Activated T-cell treated with anti-CD3 and anti-CD28 coated beads for 4 hours (primary cell): ENCODE results near the gene TMEM272.

Experiments used
- DNase-seq: peaks from one replicate; pipeline ENCODE4 v3.0.0-alpha.2; 2020

The TMEM272 gene, protein sequence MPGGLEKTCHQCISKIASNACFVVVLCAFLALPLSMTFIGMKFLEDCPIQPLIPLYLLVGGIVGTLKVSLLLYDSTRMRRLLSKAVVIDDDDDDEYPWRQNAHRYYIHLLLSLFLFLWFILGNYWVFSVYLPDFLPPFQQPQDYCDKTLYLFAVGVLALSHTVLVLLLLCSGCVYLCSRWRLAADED

GRCh38 chr13:51844862-51845573 lies at the start of gene TMEM272:
TSS of gene TMEM272 (minus strand) at chr13:51845177. CDS start at chr13:51838530, 6,647 bp downstream.
- peak; percentile 48 for DNase-seq

DNA sequence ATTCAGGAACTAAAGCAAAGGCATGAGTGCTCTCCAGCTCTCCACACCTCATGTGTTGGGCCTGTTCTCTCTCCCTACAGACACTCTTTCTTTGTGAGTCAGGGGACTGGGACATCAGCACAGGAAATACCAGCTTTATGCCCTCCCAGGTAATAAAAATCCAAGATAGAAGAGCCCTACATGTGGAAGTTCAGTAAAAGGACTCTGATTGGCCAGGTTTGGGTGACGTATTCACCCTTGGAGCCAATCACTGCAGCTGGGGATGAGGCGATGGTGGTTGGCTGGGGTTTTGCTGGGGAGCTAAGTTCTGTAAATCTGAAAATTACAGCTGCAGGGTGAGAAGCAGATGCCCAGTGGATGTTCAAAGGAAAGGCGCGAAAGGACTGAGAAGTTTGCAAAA lies 49.3 kb upstream of the TMEM272 start:
- no peak for DNase-seq

GRCh38 chr13:51892657-51893056 lies 47.7 kb upstream of the TMEM272 start:
- DNase-seq = no peak

DNA sequence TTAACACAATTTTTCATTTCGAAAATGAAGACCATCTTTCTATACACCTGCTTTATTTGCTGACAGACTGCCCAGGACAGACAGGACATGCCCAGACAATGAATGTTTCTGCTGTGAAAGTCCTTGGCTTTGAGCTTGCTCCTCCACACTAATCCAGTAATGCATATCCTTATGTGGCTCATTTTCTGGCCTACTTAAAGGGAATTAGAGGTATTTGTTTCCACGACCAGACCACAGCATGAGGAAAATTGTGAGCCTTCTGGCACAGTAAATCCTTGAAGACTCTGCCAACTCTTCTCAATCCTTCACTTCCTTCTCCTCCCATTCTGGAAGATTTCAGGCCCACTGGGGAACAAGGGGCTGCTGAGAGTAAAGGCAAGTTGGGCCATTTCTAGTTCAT lies 42.5 kb upstream of the TMEM272 start:
- DNase-seq = no peak

DNA sequence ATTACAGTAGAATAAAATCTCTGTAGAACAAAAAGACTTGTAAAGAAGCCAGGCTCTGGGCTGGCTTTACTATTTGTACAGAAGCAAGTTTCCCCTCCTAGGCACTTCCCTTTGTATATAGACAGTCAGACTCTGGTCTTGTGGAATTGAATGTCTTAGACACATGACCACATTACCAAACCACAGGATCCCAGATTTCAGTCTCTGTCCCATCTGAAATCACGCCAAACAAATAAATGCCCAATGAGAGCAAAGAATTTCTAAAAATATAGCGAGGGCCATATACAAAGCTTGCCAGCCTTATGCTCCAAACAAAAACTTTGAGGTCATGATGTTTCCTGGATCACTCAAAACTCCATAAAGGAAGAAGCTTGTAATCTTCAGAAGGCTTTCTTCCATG lies 40.7 kb upstream of the TMEM272 start:
- no peak for DNase-seq

DNA sequence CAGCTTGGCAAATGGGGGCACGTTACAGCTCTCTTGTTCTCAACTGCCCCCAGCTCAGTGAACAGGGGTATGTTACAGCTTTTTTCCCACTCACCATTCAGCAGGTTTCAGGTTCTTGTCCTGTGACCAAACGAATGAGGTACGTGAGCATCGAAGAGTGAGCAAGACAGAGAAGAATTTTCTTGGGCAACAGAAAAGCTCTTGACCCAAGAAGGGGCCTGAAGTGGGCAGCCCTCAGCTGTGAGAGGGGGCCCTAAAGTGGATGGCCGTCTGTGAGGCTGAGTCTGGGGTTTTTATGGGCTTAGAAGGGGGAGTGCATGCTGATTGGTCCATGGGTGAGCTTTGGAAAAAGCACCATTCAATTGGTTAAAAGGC lies 38.2 kb upstream of the TMEM272 start:
- no peak for DNase-seq

GRCh38 chr13:51882570-51883225 lies 37.7 kb upstream of the TMEM272 start:
- DNase-seq = no peak

DNA sequence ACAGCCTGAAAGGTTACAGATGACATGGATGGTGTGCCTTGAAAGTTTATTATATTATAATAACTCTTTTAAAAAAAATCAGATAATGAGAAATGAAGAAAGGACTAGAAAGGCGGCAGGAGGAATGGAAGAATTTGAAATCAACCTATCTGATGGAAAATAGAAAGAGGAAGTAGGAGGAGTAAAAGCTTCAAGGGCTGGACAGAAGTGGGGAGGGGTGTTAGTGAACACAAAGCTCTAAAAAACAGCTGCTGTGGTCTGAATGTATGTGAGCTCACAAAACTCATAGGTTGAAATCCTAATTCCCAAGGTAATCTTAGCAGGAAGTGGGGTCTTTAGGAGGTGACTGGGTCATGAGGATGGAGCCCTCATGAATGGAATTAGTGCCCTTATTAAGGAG lies 36.3 kb upstream of the TMEM272 start:
- no peak for DNase-seq

DNA sequence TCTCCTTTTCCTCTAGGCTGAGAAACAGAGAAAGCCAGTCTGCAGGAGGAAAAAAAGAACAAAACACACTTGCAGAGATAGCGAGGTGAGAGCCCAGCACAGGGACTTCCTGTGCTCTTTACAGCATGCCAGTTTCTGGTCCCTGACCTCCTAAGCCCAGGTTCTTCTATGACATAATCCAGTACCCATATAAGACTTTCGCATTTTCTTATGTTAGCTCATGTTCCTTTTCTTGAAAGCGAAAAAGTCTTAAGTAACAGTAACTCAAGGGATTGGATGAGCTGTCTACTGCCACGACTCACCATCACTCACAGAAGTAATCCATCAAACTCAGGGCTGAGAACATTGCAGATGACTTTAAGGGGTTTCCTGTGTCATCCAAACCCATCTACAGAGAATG lies 34.2 kb upstream of the TMEM272 start:
- no peak for DNase-seq

GRCh38 chr13:51874651-51875050 lies 29.7 kb upstream of the TMEM272 start:
- DNase-seq = no peak

GRCh38 chr13:51873837-51874236 lies 28.9 kb upstream of the TMEM272 start:
- DNase-seq = no peak

- no peak for DNase-seq
Measured at GRCh38 chr13:51873117-51873798, 28.3 kb upstream of the TMEM272 start.

DNA sequence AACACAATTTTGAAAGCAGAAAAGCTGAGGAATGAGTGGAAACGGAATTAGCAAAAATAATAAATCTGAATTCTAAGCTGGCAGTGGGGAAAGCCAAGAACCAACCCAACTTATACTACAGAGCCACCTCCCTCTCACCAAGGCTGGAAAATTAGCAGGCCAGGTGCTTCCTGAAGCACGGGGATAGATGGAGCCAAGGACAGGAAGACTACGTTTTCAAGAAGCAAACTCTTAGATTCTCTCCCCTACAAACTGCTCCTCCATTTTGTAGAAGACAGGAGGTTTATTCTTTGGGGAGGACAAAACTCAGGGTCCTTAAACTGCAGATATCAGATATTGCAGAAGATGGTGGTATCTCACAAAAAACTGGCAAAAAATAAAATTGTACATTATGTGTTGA lies 25.6 kb upstream of the TMEM272 start:
- no peak for DNase-seq

DNA sequence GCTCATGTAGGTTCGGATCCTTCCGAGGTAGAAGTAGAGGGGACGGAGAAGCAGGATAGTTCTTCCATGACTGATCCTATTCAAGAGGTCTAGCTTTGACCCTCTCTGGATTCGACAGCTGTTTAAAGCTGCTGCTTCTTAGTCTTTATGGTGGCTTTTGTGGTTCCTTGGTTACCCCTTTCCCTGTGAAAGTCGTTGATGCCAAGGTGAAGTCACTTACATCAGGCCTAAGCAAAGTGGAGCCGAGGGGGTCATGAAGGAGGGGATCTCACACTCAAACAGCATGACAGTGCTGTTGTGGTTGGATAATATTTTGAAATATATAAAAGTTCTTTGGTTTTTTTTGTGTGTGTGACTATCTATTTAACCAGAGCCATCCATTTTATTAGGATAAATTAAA lies 24.9 kb upstream of the TMEM272 start:
- no peak for DNase-seq

GRCh38 chr13:51867062-51867461 lies 22.1 kb upstream of the TMEM272 start:
- no peak for DNase-seq

GRCh38 chr13:51865838-51866237 lies 20.9 kb upstream of the TMEM272 start:
- no peak for DNase-seq

DNA sequence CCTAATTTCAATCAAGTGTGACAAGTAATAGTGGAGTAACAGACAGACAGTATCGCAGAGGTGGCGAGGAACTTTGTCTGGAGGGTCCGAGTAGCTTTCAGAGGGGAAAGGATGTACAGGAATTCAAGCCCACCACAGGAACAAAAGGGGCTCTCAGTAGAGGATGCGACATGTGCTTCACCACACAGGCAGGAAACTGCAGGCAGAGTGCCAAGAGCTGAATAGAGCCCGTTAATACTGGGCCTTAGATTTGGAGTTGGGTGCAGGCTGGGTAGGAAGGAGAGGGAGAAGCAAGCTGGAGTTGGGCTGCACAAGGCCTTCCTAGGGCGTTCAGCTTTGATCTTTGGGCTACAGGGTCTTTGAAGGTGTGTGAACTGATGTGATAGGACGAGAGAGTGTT lies 18.0 kb upstream of the TMEM272 start:
- DNase-seq = no peak

DNA sequence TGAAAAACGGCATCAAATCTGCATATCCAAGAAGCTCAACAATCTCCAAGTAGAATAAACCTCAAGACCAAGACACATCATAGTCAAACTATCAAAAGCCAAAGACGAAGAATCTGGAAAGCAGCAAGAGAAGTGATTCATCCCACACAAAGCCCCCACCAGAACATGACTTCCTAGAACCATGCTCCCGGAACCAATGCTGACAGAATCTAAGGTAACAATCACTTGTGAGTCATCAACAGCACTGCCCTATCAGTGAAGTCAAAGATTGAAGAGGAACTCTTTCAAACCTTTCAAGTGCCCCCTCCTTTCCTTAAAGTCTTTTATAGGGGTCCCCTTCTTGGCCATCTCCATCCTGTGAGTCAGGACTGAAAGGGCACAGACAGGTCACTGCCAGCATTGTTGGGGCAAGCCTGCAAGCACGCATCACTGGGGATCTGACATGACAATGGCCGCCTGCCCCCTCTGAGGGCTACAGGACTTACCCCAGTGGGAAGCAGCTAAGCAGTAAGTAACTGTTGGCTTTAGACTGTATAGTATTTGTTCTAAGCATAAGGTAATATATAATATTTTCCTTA lies 16.8 kb upstream of the TMEM272 start, which contains the start of gene CCDC70:
Gene CCDC70, plus strand, starts transcription at position 247 of the 578 bp plus-strand sequence. CDS start 3,443 bp downstream, outside the sequence.
- DNase-seq = no peak

- no peak for DNase-seq
Measured at GRCh38 chr13:51858433-51859247, 13.7 kb upstream of the TMEM272 start.

GRCh38 chr13:51856998-51857397 lies 12.0 kb upstream of the TMEM272 start:
- DNase-seq = no peak

GRCh38 chr13:51856027-51856736 lies 11.2 kb upstream of the TMEM272 start:
- DNase-seq = no peak
